HG03457 (cell line): ENCODE measurements around the gene SLCO2A1.

Experiments
- ATAC-seq: cut with Tn5 transposase; IDR thresholded peaks from one replicate; pipeline ENCODE4 v1.9.1; 2021; ENCODE audit warnings: moderate number of reproducible peaks; ENCODE audit not compliant: unreplicated experiment

The SLCO2A1 gene

GRCh38 chr3:133935843-133936769 is 93.6 kb downstream of the SLCO2A1 start:
- no peak for ATAC-seq

GRCh38 chr3:133934996-133935842 is 94.5 kb downstream of the SLCO2A1 start:
- no peak for ATAC-seq

- no peak for ATAC-seq
Observed at GRCh38 chr3:133934073-133934970, 95.4 kb downstream of the SLCO2A1 start.

- ATAC-seq, result no peak
Observed at GRCh38 chr3:133933097-133934024, 96.4 kb downstream of the SLCO2A1 start.

GRCh38 chr3:133932009-133932408 is 97.7 kb downstream of the SLCO2A1 start:
- no peak for ATAC-seq

GRCh38 chr3:133931084-133931483 is 98.6 kb downstream of the SLCO2A1 start:
- ATAC-seq, result no peak

GRCh38 chr3:133930341-133930933 is 99.3 kb downstream of the SLCO2A1 start:
- no peak for ATAC-seq

- ATAC-seq, result no peak
Observed at GRCh38 chr3:133928903-133929607, 100.7 kb downstream of the SLCO2A1 start.

- no peak for ATAC-seq
Observed at GRCh38 chr3:133928136-133928893, 101.4 kb downstream of the SLCO2A1 start.

GRCh38 chr3:133927540-133928066 is 102.1 kb downstream of the SLCO2A1 start:
- peak; percentile 58 for ATAC-seq

- ATAC-seq, result peak; percentile 12
Observed at GRCh38 chr3:133926736-133927539, 102.8 kb downstream of the SLCO2A1 start.

GRCh38 chr3:133925960-133926735 is 103.6 kb downstream of the SLCO2A1 start:
- no peak for ATAC-seq

GRCh38 chr3:133924041-133924440 is 105.7 kb downstream of the SLCO2A1 start:
- ATAC-seq, result no peak

GRCh38 chr3:133921592-133921991 is 108.1 kb downstream of the SLCO2A1 start:
- ATAC-seq, result no peak

- ATAC-seq, result no peak
Observed at GRCh38 chr3:133917144-133917543, 112.6 kb downstream of the SLCO2A1 start.
